OCI-LY3 (cell line): ENCODE results near the gene ZNF608.

Experiments used
- CTCF ChIP-seq: fragments of 200-600, 300-600 bp; sonication (generic); IDR thresholded peaks from 2 replicates; pipeline ENCODE4 v1.5.1; 2014; ENCODE audit warnings: antibody characterized with exemption, low read length, low read depth
- EZH2phosphoT487 ChIP-seq: fragments of 200-600 bp; shearing (Covaris generic); IDR thresholded peaks from 2 replicates; pipeline ENCODE4 v1.6.1; 2018; ENCODE audit warnings: antibody characterized with exemption, mixed run types, low read depth

GRCh38 chr5:124714910-124715309 is 31.5 kb downstream of the ZNF608 start:
- no peak for TF ChIP-seq CTCF
- TF ChIP-seq EZH2phosphoT487, result no peak
